HepG2 (cell line): Measurements from ENCODE around the gene SMIM1. TPM values are rescaled to one million over a fixed set of nuclear protein-coding genes. Genes with fewer than 3 reads are reported as not detected.
A peak's percentile ranks its signal among the peaks of the same experiment; 100 is the strongest.

Experiments
- CEBPZ ChIP-seq: IDR thresholded peaks from 2 replicates; pipeline ENCODE4 v1.6.1; 2012; ENCODE audit warnings: low read length, improper control_type of control experiment
- ETV5 ChIP-seq: IDR thresholded peaks from 2 replicates; pipeline ENCODE4 v1.6.1; 2018; ENCODE audit warnings: missing biosample characterization, missing genetic modification reagents, inconsistent platforms, borderline replicate concordance
- NFYB ChIP-seq: sonication (generic); formaldehyde crosslinking; IDR thresholded peaks from 2 replicates; pipeline ENCODE4 v1.4.0; 2020; ENCODE audit warnings: missing genetic modification reagents
- PRDM10 ChIP-seq: sonication (generic); formaldehyde crosslinking; IDR thresholded peaks from 2 replicates; pipeline ENCODE4 v1.4.0; 2020; ENCODE audit warnings: low read depth, missing genetic modification reagents
- SP5 ChIP-seq: IDR thresholded peaks from 2 replicates; pipeline ENCODE4 v1.6.1; 2016; ENCODE audit warnings: low read depth, borderline replicate concordance
- TFDP1 ChIP-seq: IDR thresholded peaks from 2 replicates; pipeline ENCODE4 v1.6.1; 2016; ENCODE audit warnings: missing compliant biosample characterization, missing genetic modification reagents, borderline replicate concordance
- ZNF30 ChIP-seq: sonication (generic); formaldehyde crosslinking; IDR thresholded peaks from 2 replicates; pipeline ENCODE4 v1.5.0; 2020; ENCODE audit warnings: mild to moderate bottlenecking, missing genetic modification reagents
- ZNF431 ChIP-seq: sonication (generic); formaldehyde crosslinking; IDR thresholded peaks from 2 replicates; pipeline ENCODE4 v1.9.0; 2022; ENCODE audit warnings: missing genetic modification reagents, low read depth, mild to moderate bottlenecking, borderline replicate concordance
- ZNF639 ChIP-seq: conservative IDR thresholded peaks from 2 replicates; pipeline ENCODE4 v1.6.1; 2018; ENCODE audit warnings: missing genetic modification reagents
- ZNF841 ChIP-seq: sonication (generic); formaldehyde crosslinking; IDR thresholded peaks from 2 replicates; pipeline ENCODE4 v1.8.1; 2023; ENCODE audit warnings: missing genetic modification reagents, borderline replicate concordance
- polyA plus RNA-seq, 8 experiments: library from polyadenylated mRNA; depleted of rRNA in 3 of 8; stranded (reverse) in 7 of 8; unstranded in 1 of 8; fragments of >200 nt; fragmentation: Illumina TruSeq in 4 of 8; extraction: Trizol in 4 of 8; gene quantifications; 2 replicates each; pipeline versions ENCODE4 v1.2.1 to v1.2.3, GENCODE V29; 2011 to 2016; ENCODE audit warnings: low read depth in 4 of 8, missing spikeins in 1 of 8, mixed read lengths in 1 of 8; ENCODE audit not compliant: insufficient read depth in 1 of 8
- total RNA-seq, 5 experiments: library from RNA; depleted of rRNA; stranded (reverse); fragments of >200 nt; fragmentation: Illumina TruSeq; extraction: Trizol; gene quantifications; 2 replicates each; pipeline ENCODE4 v1.2.3, GENCODE V29; 2016; ENCODE audit warnings: low read depth in 1 of 5

SMIM1 gene
- total and polyA plus RNA-seq, 2 of the 13 experiments (the other 11 are each of a cell fraction or from before 2014, with no cell fraction given), result 12.4 to 56.3 TPM

GRCh38 chr1:3785045-3785444 lies 12.5 kb downstream of the SMIM1 start (continued):
- no peak for TF ChIP-seq CEBPZ
- peak; percentile 88 for TF ChIP-seq SP5
- no peak for TF ChIP-seq ZNF841
- TF ChIP-seq ZNF431 (CRISPR knock-in tag), result no peak
- TF ChIP-seq ETV5 (CRISPR knock-in tag), result no peak
- no peak for TF ChIP-seq ZNF639 (CRISPR knock-in tag)
- no peak for TF ChIP-seq ZNF30 (CRISPR knock-in tag)
- TF ChIP-seq TFDP1 (CRISPR knock-in tag), result no peak
- no peak for TF ChIP-seq NFYB (CRISPR knock-in tag)
- TF ChIP-seq PRDM10, result no peak
